ENCODE results near the gene KLHL11.

Gene KLHL11

GRCh38 chr17:41806685-41807445 lies 58.4 kb downstream of the KLHL11 start:
- no peak for DNase-seq

All from DMS79 treated with DMSO at 0.1 percent for 48 hours (cell line).